H9 (cell line): ENCODE data around the gene MFGE8. TPM values are rescaled to one million over a fixed set of nuclear protein-coding genes. Genes with fewer than 3 reads are reported as not detected.

Experiments
- DNase-seq: peaks from one replicate; pipeline ENCODE4 v3.0.0-alpha.2; 2017
- H2AFZ ChIP-seq: one replicate; pipeline ENCODE4 v1.6.1; 2013; ENCODE audit warnings: mild to moderate bottlenecking, low read length, control low read depth, moderate library complexity
- H2AK5ac ChIP-seq: 2 replicates; pipeline ENCODE4 v1.6.1; 2013; ENCODE audit warnings: low read length, control low read depth, mixed read lengths; ENCODE audit not compliant: insufficient read length
- H2BK120ac ChIP-seq: one replicate; pipeline ENCODE4 v1.6.1; 2013; ENCODE audit warnings: low read depth, mild to moderate bottlenecking, low read length, control low read depth, inconsistent platforms; ENCODE audit not compliant: poor library complexity, severe bottlenecking
- H2BK12ac ChIP-seq: 2 replicates; pipeline ENCODE4 v1.6.1; 2013; ENCODE audit warnings: low read length, control low read depth, mixed read lengths, low read depth; ENCODE audit not compliant: insufficient read length
- H2BK15ac ChIP-seq: 2 replicates; pipeline ENCODE4 v1.6.1; 2013; ENCODE audit warnings: low read depth, low read length, control low read depth
- H2BK20ac ChIP-seq: one replicate; pipeline ENCODE4 v1.6.1; 2013; ENCODE audit warnings: low read depth, mild to moderate bottlenecking, low read length, control low read depth, inconsistent platforms; ENCODE audit not compliant: poor library complexity, severe bottlenecking
- H2BK5ac ChIP-seq: 2 replicates; pipeline ENCODE4 v1.6.1; 2013; ENCODE audit warnings: low read length, control low read depth, mixed read lengths; ENCODE audit not compliant: insufficient read length
- H3K14ac ChIP-seq: 2 replicates; pipeline ENCODE4 v1.6.1; 2013; ENCODE audit warnings: low read length, control low read depth; ENCODE audit not compliant: insufficient read depth
- H3K18ac ChIP-seq: 2 replicates; pipeline ENCODE4 v1.6.1; 2013; ENCODE audit warnings: low read depth, mild to moderate bottlenecking, mixed read lengths, low read length, control low read depth; ENCODE audit not compliant: insufficient read length
- H3K23ac ChIP-seq: 2 replicates; pipeline ENCODE4 v1.6.1; 2013; ENCODE audit warnings: low read length, control low read depth, mixed read lengths, low read depth; ENCODE audit not compliant: insufficient read length
- H3K23me2 ChIP-seq: 2 replicates; pipeline ENCODE4 v1.6.1; 2013; ENCODE audit warnings: low read depth, mild to moderate bottlenecking, mixed read lengths, low read length, control low read depth; ENCODE audit not compliant: insufficient read length, poor library complexity, severe bottlenecking
- H3K27ac ChIP-seq: 2 replicates; pipeline ENCODE4 v1.5.1; 2013; ENCODE audit warnings: low read length, control low read depth, mixed read lengths, low read depth; ENCODE audit not compliant: insufficient read length
- H3K27me3 ChIP-seq: 2 replicates; pipeline ENCODE4 v1.6.1; 2013; ENCODE audit warnings: low read length, control low read depth, inconsistent platforms; ENCODE audit not compliant: insufficient read depth
- H3K4ac ChIP-seq: 2 replicates; pipeline ENCODE4 v1.6.1; 2013; ENCODE audit warnings: low read depth, mild to moderate bottlenecking, control low read depth, inconsistent platforms, low read length, moderate library complexity
- H3K4me1 ChIP-seq: 2 replicates; pipeline ENCODE4 v1.6.1; 2013; ENCODE audit warnings: low read length, control low read depth, inconsistent platforms; ENCODE audit not compliant: insufficient read depth
- H3K4me2 ChIP-seq: 2 replicates; pipeline ENCODE4 v1.6.1; 2013; ENCODE audit warnings: low read length, control low read depth, mixed read lengths; ENCODE audit not compliant: insufficient read length, insufficient read depth
- H3K56ac ChIP-seq: 2 replicates; pipeline ENCODE4 v1.6.1; 2013; ENCODE audit warnings: low read depth, mild to moderate bottlenecking, mixed read lengths, low read length, control low read depth; ENCODE audit not compliant: insufficient read length
- H3K79me1 ChIP-seq: 2 replicates; pipeline ENCODE4 v1.6.1; 2013; ENCODE audit warnings: low read depth, mild to moderate bottlenecking, moderate library complexity, low read length, control low read depth, inconsistent platforms; ENCODE audit not compliant: insufficient read depth, poor library complexity, severe bottlenecking
- H3K79me2 ChIP-seq: 2 replicates; pipeline ENCODE4 v1.6.1; 2013; ENCODE audit warnings: low read length, control low read depth, inconsistent platforms; ENCODE audit not compliant: insufficient read depth
- H3K9ac ChIP-seq: 2 replicates; pipeline ENCODE4 v1.6.1; 2013; ENCODE audit warnings: low read length, control low read depth, mixed read lengths; ENCODE audit not compliant: insufficient read length; ENCODE audit errors: extremely low read depth
- H3K9me3 ChIP-seq: one replicate; pipeline ENCODE4 v1.6.1; 2013; ENCODE audit warnings: low read depth, low read length, inconsistent platforms; ENCODE audit not compliant: control insufficient read depth
- H3T11ph ChIP-seq: one replicate; pipeline ENCODE4 v1.6.1; 2013; ENCODE audit warnings: mild to moderate bottlenecking, low read length, control low read depth, inconsistent platforms
- H4K20me1 ChIP-seq: one replicate; pipeline ENCODE4 v1.6.1; 2013; ENCODE audit not compliant: control insufficient read depth, insufficient read length, insufficient read depth
- H4K5ac ChIP-seq: 2 replicates; pipeline ENCODE4 v1.6.1; 2013; ENCODE audit warnings: low read depth, mild to moderate bottlenecking, mixed read lengths, low read length, control low read depth; ENCODE audit not compliant: insufficient read length
- H4K8ac ChIP-seq: replicated peaks from 2 replicates; pipeline ENCODE4 v1.6.1; 2013; ENCODE audit warnings: low read length, control low read depth, mixed read lengths, low read depth; ENCODE audit not compliant: insufficient read length
- H4K91ac ChIP-seq: 2 replicates; pipeline ENCODE4 v1.6.1; 2013; ENCODE audit warnings: low read depth, mild to moderate bottlenecking, moderate library complexity, mixed read lengths, low read length, control low read depth; ENCODE audit not compliant: insufficient read length
- H3K27ac Mint-ChIP-seq, 3 experiments: 2 replicates in 2 of 3; 3 replicates in 1 of 3; pipeline ENCODE4 v1.8.0; 2020 to 2021; ENCODE audit warnings: mixed read lengths in 3 of 3, mild to moderate bottlenecking in 1 of 3, moderate library complexity in 1 of 3
- H3K27me3 Mint-ChIP-seq: 2 replicates; pipeline ENCODE4 v1.8.0; 2021; ENCODE audit warnings: low read depth, mild to moderate bottlenecking, moderate library complexity, mixed read lengths
- H3K36me3 Mint-ChIP-seq, 3 experiments: 2 replicates in 2 of 3; 3 replicates in 1 of 3; pipeline ENCODE4 v1.8.0; 2020 to 2021; ENCODE audit warnings: low read depth in 3 of 3, mixed read lengths in 3 of 3; ENCODE audit not compliant: insufficient read depth in 1 of 3
- H3K4me1 Mint-ChIP-seq, 2 experiments: 2 replicates each; pipeline ENCODE4 v1.8.0; 2020; ENCODE audit warnings: mixed read lengths in 2 of 2
- H3K4me3 Mint-ChIP-seq, 2 experiments: 2 replicates in 1 of 2; 3 replicates in 1 of 2; pipeline ENCODE4 v1.8.0; 2020 to 2021; ENCODE audit warnings: mild to moderate bottlenecking in 2 of 2, mixed read lengths in 2 of 2, moderate library complexity in 1 of 2
- H3K9me3 Mint-ChIP-seq, 2 experiments: 2 replicates in 1 of 2; 3 replicates in 1 of 2; pipeline ENCODE4 v1.8.0; 2020; ENCODE audit warnings: mild to moderate bottlenecking in 2 of 2, mixed read lengths in 2 of 2, moderate library complexity in 1 of 2
- CTCF ChIP-seq: fragments of 200-600 bp; sonication (generic); conservative IDR thresholded peaks from 3 replicates; pipeline ENCODE4 v1.8.0; 2021; ENCODE audit warnings: antibody characterized with exemption, mild to moderate bottlenecking
- WGBS: extraction: QIAGEN DNeasy Blood & Tissue Kit; methylation state at CpG from one replicate; pipeline ENCODE4 v1.1.7; 2013; ENCODE audit warnings: missing lambda C conversion rate, low lambda C conversion rate, mixed read lengths; ENCODE audit not compliant: insufficient read length; ENCODE audit errors: extremely low coverage; 5-methylcytosine and 5-hydroxymethylcytosine counted together
- total RNA-seq: library from RNA; stranded (reverse); gene quantifications from 2 replicates; pipeline ENCODE4 v1.2.1, GENCODE V29; 2021

The MFGE8 gene
- total RNA-seq, 1 experiment from 2014 or later, result 653 TPM

- Mint-ChIP-seq H3K36me3 (peaks cover 72 to 85% (median 77%) of the 10 kb centered on the region in 3 experiments), H3K27ac (peak overlapping the region; percentile 80 to 94 (median 90); a peak in 6 of 7 replicates), H3K27me3 (no peaks in the 10 kb centered on the region), H3K4me3 (peak overlapping the region in 1 of 2 experiments; percentile 98; a peak in 3 of 5 replicates), H3K9me3 (peaks cover 0 to 2% of the 10 kb centered on the region in 2 experiments; a peak in 3 of 5 replicates), H3K4me1 (peaks cover 58 to 86% of the 10 kb centered on the region in 2 experiments)
- H2BK5ac ChIP-seq, result no peak overlapping the region
- H2BK15ac ChIP-seq, result no peak overlapping the region
- H2AK5ac ChIP-seq, result no peak overlapping the region
- no peak overlapping the region for H3K9ac ChIP-seq
- no peak for DNase-seq
- no peak overlapping the region for H3K27ac ChIP-seq
- no peak overlapping the region for H3K23ac ChIP-seq
- H3K4ac ChIP-seq, result no peak overlapping the region; the same call in 1 of the 2 replicates
- no peak overlapping the region for H3K18ac ChIP-seq
- H3K79me1 ChIP-seq, result peaks cover 26% of the 10 kb centered on the region
- peak overlapping the region; percentile 100 for H3K4me2 ChIP-seq
- no peak overlapping the region; the same call in 1 of the 2 replicates for H3K14ac ChIP-seq
- no CpG with 5 or more reads among the region's 16 CpGs for whole genome bisulfite sequencing
- no peaks in the 10 kb centered on the region for H4K20me1 ChIP-seq
- H2BK12ac ChIP-seq, result no peak overlapping the region
- peaks cover 9% of the 10 kb centered on the region for H3K23me2 ChIP-seq
- H4K8ac ChIP-seq, result no peak overlapping the region
- H3K79me2 ChIP-seq, result peaks cover 23% of the 10 kb centered on the region; the same call in 1 of the 2 replicates
- no peak overlapping the region for H3T11ph ChIP-seq
- peaks cover 8% of the 10 kb centered on the region for H3K4me1 ChIP-seq
- H3K56ac ChIP-seq, result no peak overlapping the region
- no peak overlapping the region for H2BK20ac ChIP-seq
- TF ChIP-seq CTCF, result no peak
- no peaks in the 10 kb centered on the region for H3K27me3 ChIP-seq
- H4K5ac ChIP-seq, result no peak overlapping the region
- H2AFZ ChIP-seq, result no peak overlapping the region
- no peak overlapping the region for H2BK120ac ChIP-seq
- no peak overlapping the region for H4K91ac ChIP-seq
- no peaks in the 10 kb centered on the region for H3K9me3 ChIP-seq
Measured at GRCh38 chr15:88908697-88909621, 4.2 kb downstream of the MFGE8 start.
